Esophagus muscularis mucosa (tissue), 4 donors: Measurements from ENCODE around the gene MRPL23. TPM values are rescaled to one million over a fixed set of nuclear protein-coding genes. Genes with fewer than 3 reads are reported as not detected.

ENCODE experiments used
- DNase-seq: peaks from one replicate; pipeline ENCODE4 v3.0.0-alpha.2; 2017; ENCODE audit errors: extremely low spot score
- H3K27ac ChIP-seq, 4 donors: fragments of 200-600 bp; sonication (generic); replicated peaks in 1 of 4; 1 replicate in 3 of 4; 2 replicates in 1 of 4; pipeline ENCODE4 v1.5.1; 2016 to 2019; ENCODE audit warnings: mild to moderate bottlenecking in 1 of 4
- H3K27me3 ChIP-seq, 4 donors: fragments of 200-600 bp; sonication (generic); one replicate each; pipeline versions ENCODE4 v1.5.1 to v1.6.0; 2016 to 2019
- H3K36me3 ChIP-seq, 4 donors: fragments of 200-600 bp; sonication (generic); one replicate each; pipeline ENCODE4 v1.5.1; 2016 to 2019
- H3K4me1 ChIP-seq, 4 donors: fragments of 200-600 bp; sonication (generic); one replicate each; pipeline ENCODE4 v1.5.1; 2016 to 2019
- H3K4me3 ChIP-seq, 4 donors: fragments of 200-600 bp; sonication (generic); 1 replicate in 2 of 4; 2 replicates in 2 of 4; pipeline ENCODE4 v1.5.1; 2016 to 2019; ENCODE audit warnings: mild to moderate bottlenecking in 4 of 4, moderate library complexity in 1 of 4
- H3K9me3 ChIP-seq, 4 donors: fragments of 200-600 bp; sonication (generic); 1 replicate in 3 of 4; 2 replicates in 1 of 4; pipeline ENCODE4 v1.5.1; 2016 to 2019
- EP300 ChIP-seq: sonication (generic); formaldehyde crosslinking; IDR thresholded peaks from one replicate; pipeline ENCODE4 v1.6.1; 2017; ENCODE audit warnings: antibody characterized with exemption
- POLR2A ChIP-seq: fragments of 450-650 bp; IDR thresholded peaks from one replicate; pipeline ENCODE4 v1.6.1; 2017; ENCODE audit warnings: antibody characterized with exemption, moderate library complexity, mild to moderate bottlenecking, low read depth
- POLR2AphosphoS5 ChIP-seq, 2 donors: sonication (generic); formaldehyde crosslinking; IDR thresholded peaks; one replicate each; pipeline ENCODE4 v1.6.1; 2017; ENCODE audit warnings: antibody characterized with exemption in 2 of 2
- WGBS: methylation state at CpG from one replicate; pipeline ENCODE4 v1.1.5; 2018; 5-methylcytosine and 5-hydroxymethylcytosine counted together
- intact Hi-C: fragments of 100-400 bp; cut with DNase I; formaldehyde crosslinking; loops from one replicate; pipeline ENCODE4 v1.15.1; 2023
- total RNA-seq, 4 donors: library from RNA; depleted of rRNA; stranded (reverse); fragments of >200 nt; gene quantifications; one replicate each; pipeline versions ENCODE4 v1.1.0 to v1.2.1, GENCODE V29; 2016
- TF ChIP-seq, protein P1 (sequence below), 3 experiments: fragments of 200-600 bp in 2 of 3; fragments of 450-650 bp in 1 of 3; sonication (generic) in 2 of 3; IDR thresholded peaks; one replicate each; pipeline ENCODE4 v1.5.1; 2017 to 2019; ENCODE audit warnings: antibody characterized with exemption in 3 of 3, mild to moderate bottlenecking in 2 of 3, moderate library complexity in 1 of 3

Gene MRPL23
- total RNA-seq, 4 donors from 2014 or later = 82.0 to 153 (median 92.4) TPM

DNA sequence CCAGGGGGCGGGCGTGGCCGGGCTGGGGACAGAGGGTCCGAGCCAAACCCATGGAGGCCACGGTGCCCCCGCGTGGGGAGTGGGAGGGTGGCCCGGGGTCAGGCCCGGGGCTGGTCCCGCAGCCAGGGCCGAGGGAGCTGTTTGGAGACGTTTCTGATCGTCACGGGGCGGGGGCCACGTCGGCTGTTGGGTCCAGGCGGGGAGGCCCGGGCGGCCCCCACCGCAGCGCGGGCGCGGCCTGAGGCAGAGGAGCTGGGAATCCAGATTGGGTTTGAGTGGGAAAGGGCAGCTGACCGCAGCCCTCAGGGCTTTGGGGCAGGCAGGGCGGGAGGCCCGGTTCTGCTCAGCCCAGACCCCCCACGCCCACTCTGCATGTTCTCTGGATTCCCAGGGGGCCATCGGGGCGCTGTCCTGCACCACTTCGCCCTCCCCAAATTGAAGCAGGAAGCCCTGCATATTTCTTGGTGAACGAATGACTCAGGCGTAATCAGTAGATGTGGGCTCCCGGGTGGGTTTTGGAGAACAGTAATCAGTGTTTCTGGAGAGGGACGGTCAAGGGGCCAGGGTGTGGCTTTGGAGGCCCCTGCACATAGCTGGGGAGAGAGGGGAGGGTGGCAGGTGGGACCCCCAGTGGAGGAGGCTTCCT is 583 bp downstream of the MRPL23 start:
- H3K27me3 ChIP-seq = no peaks in the 10 kb centered on the region

GRCh38 chr11:1948389-1948788 is 1.3 kb downstream of the MRPL23 start:
- intact Hi-C loops = no loop called here
- TF ChIP-seq, protein P1, sequence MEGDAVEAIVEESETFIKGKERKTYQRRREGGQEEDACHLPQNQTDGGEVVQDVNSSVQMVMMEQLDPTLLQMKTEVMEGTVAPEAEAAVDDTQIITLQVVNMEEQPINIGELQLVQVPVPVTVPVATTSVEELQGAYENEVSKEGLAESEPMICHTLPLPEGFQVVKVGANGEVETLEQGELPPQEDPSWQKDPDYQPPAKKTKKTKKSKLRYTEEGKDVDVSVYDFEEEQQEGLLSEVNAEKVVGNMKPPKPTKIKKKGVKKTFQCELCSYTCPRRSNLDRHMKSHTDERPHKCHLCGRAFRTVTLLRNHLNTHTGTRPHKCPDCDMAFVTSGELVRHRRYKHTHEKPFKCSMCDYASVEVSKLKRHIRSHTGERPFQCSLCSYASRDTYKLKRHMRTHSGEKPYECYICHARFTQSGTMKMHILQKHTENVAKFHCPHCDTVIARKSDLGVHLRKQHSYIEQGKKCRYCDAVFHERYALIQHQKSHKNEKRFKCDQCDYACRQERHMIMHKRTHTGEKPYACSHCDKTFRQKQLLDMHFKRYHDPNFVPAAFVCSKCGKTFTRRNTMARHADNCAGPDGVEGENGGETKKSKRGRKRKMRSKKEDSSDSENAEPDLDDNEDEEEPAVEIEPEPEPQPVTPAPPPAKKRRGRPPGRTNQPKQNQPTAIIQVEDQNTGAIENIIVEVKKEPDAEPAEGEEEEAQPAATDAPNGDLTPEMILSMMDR (IDR thresholded peaks at IDR 0.05) = no peak
- TF ChIP-seq EP300 (no peak), POLR2AphosphoS5 (IDR thresholded peaks at IDR 0.05) (no peak), POLR2A (no peak)
- H3K27me3 ChIP-seq = no peaks in the 10 kb centered on the region
- no peak for DNase-seq
- no CpG with 5 or more reads among the region's 11 CpGs for WGBS
- no peaks in the 10 kb centered on the region for H3K9me3 ChIP-seq
- no peaks in the 10 kb centered on the region for H3K4me1 ChIP-seq
- no peak overlapping the region for H3K27ac ChIP-seq
- no peaks in the 10 kb centered on the region for H3K36me3 ChIP-seq
- no peak overlapping the region for H3K4me3 ChIP-seq

More for the DNA sequence above, 583 bp downstream of the MRPL23 start:
- intact Hi-C loops = no loop called here
- no peak overlapping the region for H3K27ac ChIP-seq
- no peak overlapping the region for H3K4me3 ChIP-seq
- no CpG with 5 or more reads among the region's 36 CpGs for WGBS
- H3K4me1 ChIP-seq = peaks cover 0 to under 1% (median 0%) of the 10 kb centered on the region in 4 donors
- H3K9me3 ChIP-seq = no peaks in the 10 kb centered on the region
- DNase-seq = no peak
- no peaks in the 10 kb centered on the region for H3K36me3 ChIP-seq
- TF ChIP-seq POLR2A (no peak), EP300 (no peak), POLR2AphosphoS5 (IDR thresholded peaks at IDR 0.05) (no peak)
- TF ChIP-seq, protein P1 (IDR thresholded peaks at IDR 0.05) = no peak

DNA sequence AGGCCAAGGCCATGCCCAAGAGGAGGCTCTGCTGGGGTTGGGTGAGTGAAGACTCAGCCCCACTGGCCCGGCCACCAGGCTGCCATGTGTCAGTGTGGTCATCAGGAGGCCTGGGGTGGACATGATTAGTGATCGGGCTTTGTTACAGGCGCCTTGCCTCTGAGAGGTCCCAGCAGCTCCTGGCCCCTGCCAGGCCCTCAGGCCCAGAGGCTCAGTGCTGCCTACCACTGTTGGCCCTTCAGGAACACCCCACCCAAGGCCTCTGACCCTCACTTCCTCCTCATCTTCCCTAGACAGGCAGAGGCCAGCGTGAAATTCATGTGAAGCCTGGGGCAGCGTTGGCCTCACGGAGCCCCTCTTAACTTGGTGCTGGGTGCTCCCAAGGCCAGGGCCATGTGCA is 2.2 kb downstream of the MRPL23 start:
- no peak overlapping the region for H3K4me3 ChIP-seq
- no CpG with 5 or more reads among the region's 6 CpGs for WGBS
- no peaks in the 10 kb centered on the region for H3K9me3 ChIP-seq
- no peak overlapping the region for H3K27ac ChIP-seq
- DNase-seq = no peak
- intact Hi-C loops = no loop called here
- no peaks in the 10 kb centered on the region for H3K4me1 ChIP-seq
- no peak for TF ChIP-seq EP300
- TF ChIP-seq, protein P1 (IDR thresholded peaks at IDR 0.05) = no peak
- no peak for TF ChIP-seq POLR2A
- TF ChIP-seq POLR2AphosphoS5 (IDR thresholded peaks at IDR 0.05) = no peak
- H3K36me3 ChIP-seq = no peaks in the 10 kb centered on the region
- no peaks in the 10 kb centered on the region for H3K27me3 ChIP-seq

- intact Hi-C loops = no loop called here
Observed at GRCh38 chr11:1949922-1950321, 2.8 kb downstream of the MRPL23 start.

More at GRCh38 chr11:1949922-1950321, 2.8 kb downstream of the MRPL23 start:
- Histone ChIP-seq H3K4me1 (no peaks in the 10 kb centered on the region), H3K27ac (no peak overlapping the region), H3K9me3 (no peaks in the 10 kb centered on the region), H3K4me3 (no peak overlapping the region), H3K36me3 (no peaks in the 10 kb centered on the region), H3K27me3 (no peaks in the 10 kb centered on the region)
- TF ChIP-seq POLR2AphosphoS5 (IDR thresholded peaks at IDR 0.05) (no peak), EP300 (no peak), POLR2A (no peak)
- TF ChIP-seq, protein P1 (IDR thresholded peaks at IDR 0.05) = no peak
- no CpG with 5 or more reads among the region's 15 CpGs for WGBS
- no peak for DNase-seq
